Gastrocnemius medialis (tissue), 4 donors: ENCODE data around the gene TCTN1. TPM values are rescaled to one million over a fixed set of nuclear protein-coding genes. Genes with fewer than 3 reads are reported as not detected.
"Not testable (repeated sequence)": the region's sequence is repeated elsewhere in the genome, so short reads cannot be mapped to it uniquely, and the experiment has no call there.

ENCODE experiments used
- ATAC-seq, 2 donors: fragments of 150-250 bp; one replicate each; pipeline ENCODE4 v1.9.1; 2016
- DNase-seq, 2 donors: peaks; one replicate each; pipeline ENCODE4 v3.0.0-alpha.2; 2019
- H3K27ac ChIP-seq, 4 donors: fragments of 200-600 bp; sonication (generic); 1 replicate in 1 of 4; 2 replicates in 3 of 4; pipeline ENCODE4 v1.5.1; 2016 to 2018; ENCODE audit warnings: mild to moderate bottlenecking in 2 of 4, moderate library complexity in 1 of 4
- H3K27me3 ChIP-seq, 3 donors: fragments of 200-600 bp; sonication (generic) in 2 of 3; 1 replicate in 1 of 3; 2 replicates in 2 of 3; pipeline versions ENCODE4 v1.5.1 to v1.6.0; 2016 to 2019; ENCODE audit warnings: mild to moderate bottlenecking in 1 of 3, moderate library complexity in 1 of 3
- H3K36me3 ChIP-seq, 2 donors: fragments of 200-600 bp; sonication (generic) in 1 of 2; one replicate each; pipeline ENCODE4 v1.5.1; 2017 to 2018
- H3K4me1 ChIP-seq, 2 donors: fragments of 200-600 bp; sonication (generic) in 1 of 2; one replicate each; pipeline ENCODE4 v1.5.1; 2016 to 2017; ENCODE audit warnings: mild to moderate bottlenecking in 2 of 2
- H3K4me3 ChIP-seq, 4 donors: fragments of 200-600 bp; sonication (generic) in 3 of 4; 1 replicate in 1 of 4; 2 replicates in 3 of 4; pipeline ENCODE4 v1.5.1; 2016 to 2019; ENCODE audit warnings: mild to moderate bottlenecking in 2 of 4
- H3K9me3 ChIP-seq, 3 donors: fragments of 200-600 bp; sonication (generic) in 2 of 3; 1 replicate in 1 of 3; 2 replicates in 2 of 3; pipeline ENCODE4 v1.5.1; 2016 to 2019
- CTCF ChIP-seq, 5 experiments: fragments of 450-650 bp in 3 of 5; fragments of 200-600 bp in 2 of 5; sonication (generic) in 2 of 5; IDR thresholded peaks in 4 of 5; conservative IDR thresholded peaks in 1 of 5; 1 replicate in 4 of 5; 2 replicates in 1 of 5; pipeline ENCODE4 v1.5.1; 2016 to 2019; ENCODE audit warnings: antibody characterized with exemption in 5 of 5, mild to moderate bottlenecking in 3 of 5, moderate library complexity in 3 of 5
- POLR2A ChIP-seq, 2 donors: fragments of 450-650 bp; IDR thresholded peaks; one replicate each; pipeline ENCODE4 v1.6.1; 2017; ENCODE audit warnings: antibody characterized with exemption in 2 of 2, mild to moderate bottlenecking in 2 of 2, moderate library complexity in 2 of 2
- in situ Hi-C, 4 donors: fragments of 200-750 bp; cut with MboI; loops; one replicate each; pipeline versions ENCODE4 v1.15.0 to v1.8.0; 2017; ENCODE audit warnings: low sequenced_read_pairs in 4 of 4
- intact Hi-C: fragments of 100-400 bp; cut with DNase I; formaldehyde crosslinking; loops from one replicate; pipeline ENCODE4 v1.15.1; 2023; ENCODE audit warnings: low total_unique reads
- total RNA-seq, 4 donors: library from RNA; depleted of rRNA; stranded (reverse); fragments of >200 nt; gene quantifications; one replicate each; pipeline versions ENCODE4 v1.1.0 to v1.2.3, GENCODE V29; 2016

Gene TCTN1
- total RNA-seq, 4 donors from 2014 or later: 4.7 to 30.8 (median 22.7) TPM

GRCh38 chr12:110597885-110598284 lies 16.0 kb upstream of the TCTN1 start:
- no peak for DNase-seq
- in situ Hi-C loops (loop anchor here in 1 of 4 donors (5.0 kb wide), 1 partner anchor 86 kb away; no protein-coding TSS in a partner anchor), intact Hi-C loops (no loop called here)
- Histone ChIP-seq H3K4me1 (peaks cover 4 to 13% of the 10 kb centered on the region in 2 donors), H3K4me3 (no peak overlapping the region), H3K27me3 (no peaks in the 10 kb centered on the region), H3K9me3 (no peaks in the 10 kb centered on the region), H3K27ac (no peak overlapping the region), H3K36me3 (no peaks in the 10 kb centered on the region)
- no peak for TF ChIP-seq POLR2A (IDR thresholded peaks at IDR 0.05)
- no peak for TF ChIP-seq CTCF (IDR thresholded peaks at IDR 0.05 in 4 of 5, conservative IDR thresholded peaks at IDR 0.05 in 1 of 5)
- ATAC-seq: no peak

GRCh38 chr12:110599334-110599733 lies 14.6 kb upstream of the TCTN1 start:
- H3K36me3 ChIP-seq: no peaks in the 10 kb centered on the region
- intact Hi-C loops: no loop called here
- H3K27me3 ChIP-seq: no peaks in the 10 kb centered on the region
- H3K27ac ChIP-seq: no peak overlapping the region
- no peak for TF ChIP-seq POLR2A (IDR thresholded peaks at IDR 0.05)
- TF ChIP-seq CTCF (IDR thresholded peaks at IDR 0.05 in 4 of 5, conservative IDR thresholded peaks at IDR 0.05 in 1 of 5): no peak
- in situ Hi-C loops: loop anchor here in 1 of 4 donors (5.0 kb wide), 1 partner anchor 87 kb away; no protein-coding TSS in a partner anchor
- H3K4me1 ChIP-seq: peaks cover 4 to 9% of the 10 kb centered on the region in 2 donors
- ATAC-seq (no peak), DNase-seq (no peak)
- no peaks in the 10 kb centered on the region for H3K9me3 ChIP-seq
- no peak overlapping the region for H3K4me3 ChIP-seq

GRCh38 chr12:110600254-110600653 lies 13.7 kb upstream of the TCTN1 start:
- intact Hi-C loops: loop anchor here (1.0 kb wide), 1 partner anchor 98 kb away; no protein-coding TSS in a partner anchor
- peak; percentile 74 to 77 for ATAC-seq

GRCh38 chr12:110602085-110602814 lies 11.7 kb upstream of the TCTN1 start:
- peak overlapping the region in 2 of 4 donors; percentile 7 to 33 for H3K27ac ChIP-seq
- not testable (repeated sequence) for H3K4me3 ChIP-seq, H3K4me1 ChIP-seq, H3K27me3 ChIP-seq, H3K9me3 ChIP-seq, H3K36me3 ChIP-seq
- TF ChIP-seq CTCF (IDR thresholded peaks at IDR 0.05 in 4 of 5, conservative IDR thresholded peaks at IDR 0.05 in 1 of 5): peak; percentile 74 to 78 (median 77)
- DNase-seq (peak in 1 of 2 donors; percentile 42), ATAC-seq (peak; percentile 70 to 81)
- in situ Hi-C loops: loop anchor here in 3 of 4 donors (5.0 kb wide), 2 partner anchors 90 to 155 kb away; no protein-coding TSS in a partner anchor
- intact Hi-C loops: loop anchor here (1.0 kb wide), 3 partner anchors 90 to 152 kb away; partner anchors contain the start of gene ARPC3

More at GRCh38 chr12:110600254-110600653, 13.7 kb upstream of the TCTN1 start:
- no peak for DNase-seq
- Histone ChIP-seq H3K4me1 (peaks cover 4 to 9% of the 10 kb centered on the region in 2 donors), H3K36me3 (no peaks in the 10 kb centered on the region), H3K27ac (peak overlapping the region in 3 of 4 donors; percentile 25 to 32 (median 29)), H3K27me3 (no peaks in the 10 kb centered on the region), H3K4me3 (no peak overlapping the region), H3K9me3 (no peaks in the 10 kb centered on the region)
- in situ Hi-C loops: loop anchor here in 3 of 4 donors (5.0 kb wide), 2 partner anchors 88 to 153 kb away; no protein-coding TSS in a partner anchor
- TF ChIP-seq CTCF (IDR thresholded peaks at IDR 0.05 in 4 of 5, conservative IDR thresholded peaks at IDR 0.05 in 1 of 5) (peak; percentile 25 to 59 (median 52)), POLR2A (IDR thresholded peaks at IDR 0.05) (no peak)
